Ascending aorta (tissue), 2 donors: ENCODE measurements around the gene VEPH1. TPM values are rescaled to one million over a fixed set of nuclear protein-coding genes. Genes with fewer than 3 reads are reported as not detected.

Source experiments
- DNase-seq, 2 donors: peaks; one replicate each; pipeline ENCODE4 v3.0.0-alpha.2; 2019; ENCODE audit warnings: low spot score in 2 of 2
- H3K27ac ChIP-seq, 2 donors: fragments of 200-600 bp; sonication (generic); one replicate each; pipeline ENCODE4 v1.5.1; 2016 to 2017; ENCODE audit warnings: mild to moderate bottlenecking in 1 of 2
- H3K27me3 ChIP-seq: fragments of 200-600 bp; sonication (generic); one replicate; pipeline ENCODE4 v1.5.1; 2017
- H3K36me3 ChIP-seq, 2 donors: fragments of 200-600 bp; sonication (generic); one replicate each; pipeline ENCODE4 v1.5.1; 2016
- H3K4me1 ChIP-seq, 2 donors: fragments of 200-600 bp; sonication (generic); one replicate each; pipeline ENCODE4 v1.5.1; 2016 to 2017; ENCODE audit warnings: mild to moderate bottlenecking in 1 of 2
- H3K4me3 ChIP-seq, 2 donors: fragments of 200-600 bp; sonication (generic); one replicate each; pipeline ENCODE4 v1.5.1; 2016 to 2017; ENCODE audit warnings: mild to moderate bottlenecking in 1 of 2
- H3K9me3 ChIP-seq, 2 donors: fragments of 200-600 bp; sonication (generic); one replicate each; pipeline ENCODE4 v1.5.1; 2016
- CTCF ChIP-seq, 3 experiments: fragments of 200-600 bp in 2 of 3; fragments of 450-650 bp in 1 of 3; sonication (generic) in 2 of 3; IDR thresholded peaks; one replicate each; pipeline ENCODE4 v1.5.1; 2016 to 2019; ENCODE audit warnings: antibody characterized with exemption in 3 of 3, mild to moderate bottlenecking in 1 of 3, moderate library complexity in 1 of 3
- intact Hi-C: fragments of 100-400 bp; cut with DNase I; formaldehyde crosslinking; loops from one replicate; pipeline ENCODE4 v1.15.1; 2023
- total RNA-seq: library from RNA; depleted of rRNA; stranded (reverse); fragments of >200 nt; gene quantifications from one replicate; pipeline ENCODE4 v1.1.0, GENCODE V29; 2016

Gene VEPH1
- total RNA-seq, 1 donor from 2014 or later = 2.2 TPM

- DNase-seq = no peak
- intact Hi-C loops = no loop called here
- no peaks in the 10 kb centered on the region for H3K36me3 ChIP-seq
- no peaks in the 10 kb centered on the region for H3K4me1 ChIP-seq
- H3K4me3 ChIP-seq = no peak overlapping the region
- no peaks in the 10 kb centered on the region for H3K27me3 ChIP-seq
- H3K27ac ChIP-seq = no peak overlapping the region
- H3K9me3 ChIP-seq = no peaks in the 10 kb centered on the region
- TF ChIP-seq CTCF (IDR thresholded peaks at IDR 0.05) = no peak
Observed at GRCh38 chr3:157347577-157348303, 155.5 kb downstream of the VEPH1 start.

- no peak for DNase-seq
- TF ChIP-seq CTCF (IDR thresholded peaks at IDR 0.05) = no peak
- Histone ChIP-seq H3K4me3 (no peak overlapping the region), H3K27me3 (no peaks in the 10 kb centered on the region), H3K9me3 (no peaks in the 10 kb centered on the region), H3K27ac (no peak overlapping the region), H3K36me3 (no peaks in the 10 kb centered on the region), H3K4me1 (no peaks in the 10 kb centered on the region)
- intact Hi-C loops = no loop called here
Observed at GRCh38 chr3:157336252-157337009, 166.8 kb downstream of the VEPH1 start.

GRCh38 chr3:157335233-157336076 lies 167.8 kb downstream of the VEPH1 start:
- Histone ChIP-seq H3K27ac (no peak overlapping the region), H3K4me1 (no peaks in the 10 kb centered on the region), H3K27me3 (no peaks in the 10 kb centered on the region), H3K9me3 (no peaks in the 10 kb centered on the region), H3K4me3 (no peak overlapping the region), H3K36me3 (no peaks in the 10 kb centered on the region)
- intact Hi-C loops = no loop called here
- no peak for TF ChIP-seq CTCF (IDR thresholded peaks at IDR 0.05)
- no peak for DNase-seq

GRCh38 chr3:157333551-157333991 lies 169.6 kb downstream of the VEPH1 start:
- H3K27ac ChIP-seq = no peak overlapping the region
- H3K4me1 ChIP-seq = no peaks in the 10 kb centered on the region
- no peak overlapping the region for H3K4me3 ChIP-seq
- intact Hi-C loops = no loop called here
- H3K9me3 ChIP-seq = no peaks in the 10 kb centered on the region
- no peaks in the 10 kb centered on the region for H3K36me3 ChIP-seq
- no peak for TF ChIP-seq CTCF (IDR thresholded peaks at IDR 0.05)
- no peak for DNase-seq
- H3K27me3 ChIP-seq = no peaks in the 10 kb centered on the region

- intact Hi-C loops = no loop called here
- no peaks in the 10 kb centered on the region for H3K9me3 ChIP-seq
- no peaks in the 10 kb centered on the region for H3K4me1 ChIP-seq
- no peaks in the 10 kb centered on the region for H3K27me3 ChIP-seq
- H3K36me3 ChIP-seq = no peaks in the 10 kb centered on the region
- H3K27ac ChIP-seq = no peak overlapping the region
- TF ChIP-seq CTCF (IDR thresholded peaks at IDR 0.05) = no peak
- no peak overlapping the region for H3K4me3 ChIP-seq
- DNase-seq = no peak
Observed at GRCh38 chr3:157330206-157330605, 173.0 kb downstream of the VEPH1 start.
